DMS 273 (cell line): ENCODE results near the gene FUT2.
"Not testable (repeated sequence)": the region's sequence is repeated elsewhere in the genome, so short reads cannot be mapped to it uniquely, and the experiment has no call there.

Experiments
- DNase-seq: peaks from one replicate; lab custom pipeline; 2025; ENCODE audit not compliant: unreplicated experiment; lab: John Stamatoyannopoulos, UW

Gene FUT2

DNA sequence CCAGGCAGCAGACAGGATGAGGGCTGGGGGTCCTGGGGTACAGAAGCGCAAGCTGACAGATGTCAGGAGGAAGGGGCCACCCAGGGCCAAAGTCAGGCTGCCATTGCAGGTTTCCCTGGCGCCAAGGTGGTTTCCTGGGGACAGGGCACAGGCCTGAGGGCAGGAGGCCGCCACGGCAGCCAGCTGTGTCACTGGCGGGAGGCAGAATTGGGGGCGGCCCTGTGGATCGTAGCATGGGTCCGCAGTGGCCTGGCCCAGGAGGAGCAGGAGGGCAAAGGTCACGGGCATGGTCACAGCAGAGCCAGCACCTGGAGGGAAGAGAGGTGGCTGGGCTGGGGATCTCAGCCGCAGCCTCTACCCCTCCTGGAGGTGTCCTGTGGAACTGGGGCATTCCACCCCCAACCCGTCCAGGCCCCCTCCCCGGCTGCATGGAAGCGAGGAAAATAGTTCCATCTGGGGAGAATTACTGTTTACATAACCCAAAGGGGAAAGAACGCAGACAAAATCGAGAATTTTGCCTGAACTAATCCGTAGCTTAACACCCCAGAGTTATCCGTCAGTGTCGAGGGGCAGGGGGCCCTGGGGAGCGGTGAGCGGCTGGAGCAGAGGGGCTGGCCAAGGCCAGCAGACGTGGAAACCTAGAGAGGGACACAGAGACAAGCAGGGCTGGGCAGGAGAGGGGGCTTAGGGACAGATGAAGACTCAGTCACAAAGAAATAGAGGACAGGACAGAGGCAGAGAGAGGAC, 24.9 kb upstream of the FUT2 start:
- peak; percentile 59 for DNase-seq

DNA sequence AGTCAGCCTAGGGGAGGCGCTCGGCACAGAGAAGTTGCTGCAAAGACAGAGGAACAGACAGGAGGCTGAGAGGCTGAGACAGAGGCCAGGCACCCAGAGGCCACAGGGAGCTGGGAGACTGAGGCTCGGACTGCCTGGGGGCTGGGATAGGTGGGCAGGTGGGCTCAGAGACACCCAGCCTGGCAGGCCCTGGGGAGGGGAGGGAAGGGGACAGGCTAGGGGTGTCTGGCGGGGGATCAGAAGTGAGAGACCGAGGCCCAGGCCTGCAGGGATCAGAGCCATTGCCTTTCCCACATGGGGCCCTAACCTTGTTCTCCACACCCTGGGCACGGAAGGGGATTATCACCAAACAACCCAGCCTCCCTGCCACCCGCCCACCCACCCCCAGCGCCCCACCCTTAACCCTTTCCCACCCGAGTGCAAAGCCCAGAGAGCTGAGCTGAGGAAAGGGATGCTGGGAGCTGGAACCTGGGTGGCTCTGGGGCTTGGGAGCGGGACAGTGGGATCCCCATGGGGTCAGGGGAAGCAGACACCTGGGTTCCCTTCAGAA, 24.2 kb upstream of the FUT2 start:
- peak; percentile 84 for DNase-seq

DNA sequence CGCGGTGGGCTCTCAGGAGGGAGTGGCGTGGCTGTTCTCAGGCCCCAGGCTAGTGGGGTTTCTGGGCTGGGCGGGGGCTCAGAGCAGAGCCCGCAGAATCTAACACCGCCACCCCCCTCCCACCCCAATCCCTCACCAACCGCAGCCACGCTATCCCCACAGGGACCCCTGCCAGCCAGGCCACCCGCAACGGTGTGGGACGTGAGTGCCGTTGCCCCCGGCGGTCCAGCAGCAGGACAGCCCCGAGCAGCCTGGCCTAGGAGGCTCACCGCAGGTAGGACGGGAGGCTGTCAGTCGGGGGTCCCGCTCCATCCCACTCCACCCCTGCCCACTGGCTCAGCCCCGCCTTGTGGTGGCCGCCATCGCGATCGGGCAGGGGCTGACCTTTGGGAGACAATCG, 22.8 kb upstream of the FUT2 start, which contains the start of gene NTN5:
Gene NTN5, minus strand, starts transcription at position 24 of the 400 bp plus-strand sequence. CDS start 2,031 bp downstream, outside the sequence.
- no peak for DNase-seq

DNA sequence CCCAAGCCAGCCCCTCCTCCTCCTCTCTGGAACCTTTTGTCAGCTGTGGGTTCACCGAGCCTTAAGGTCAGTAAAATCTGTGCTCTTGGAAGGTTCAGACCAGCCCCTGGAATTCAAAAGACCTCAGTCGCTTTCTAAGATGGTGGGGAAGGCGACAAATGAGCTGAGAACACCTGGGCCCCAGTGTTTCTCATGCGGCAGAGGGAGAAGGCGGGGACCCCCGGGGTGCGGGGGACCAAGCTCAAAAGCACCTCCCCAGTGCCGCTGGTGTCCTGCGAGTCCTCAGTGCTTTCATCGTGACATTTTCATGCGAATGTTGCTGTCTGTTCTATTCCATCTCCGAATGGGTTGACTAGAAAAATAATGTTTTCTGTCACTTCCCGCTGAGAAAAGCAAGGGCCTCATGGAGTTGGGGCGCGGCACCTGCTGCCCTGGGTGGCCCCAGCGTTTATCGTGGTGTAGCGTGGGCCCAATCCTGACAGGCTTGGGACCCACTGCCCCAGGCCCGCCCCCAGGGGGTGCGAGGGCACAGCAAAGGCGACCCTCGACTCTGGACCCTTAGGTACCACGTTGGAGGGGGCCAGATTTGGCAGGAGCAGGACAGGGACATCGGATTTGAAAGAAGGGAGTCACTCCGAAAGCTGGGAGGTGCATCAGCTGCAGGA, 22.2 kb upstream of the FUT2 start:
- DNase-seq: no peak

DNA sequence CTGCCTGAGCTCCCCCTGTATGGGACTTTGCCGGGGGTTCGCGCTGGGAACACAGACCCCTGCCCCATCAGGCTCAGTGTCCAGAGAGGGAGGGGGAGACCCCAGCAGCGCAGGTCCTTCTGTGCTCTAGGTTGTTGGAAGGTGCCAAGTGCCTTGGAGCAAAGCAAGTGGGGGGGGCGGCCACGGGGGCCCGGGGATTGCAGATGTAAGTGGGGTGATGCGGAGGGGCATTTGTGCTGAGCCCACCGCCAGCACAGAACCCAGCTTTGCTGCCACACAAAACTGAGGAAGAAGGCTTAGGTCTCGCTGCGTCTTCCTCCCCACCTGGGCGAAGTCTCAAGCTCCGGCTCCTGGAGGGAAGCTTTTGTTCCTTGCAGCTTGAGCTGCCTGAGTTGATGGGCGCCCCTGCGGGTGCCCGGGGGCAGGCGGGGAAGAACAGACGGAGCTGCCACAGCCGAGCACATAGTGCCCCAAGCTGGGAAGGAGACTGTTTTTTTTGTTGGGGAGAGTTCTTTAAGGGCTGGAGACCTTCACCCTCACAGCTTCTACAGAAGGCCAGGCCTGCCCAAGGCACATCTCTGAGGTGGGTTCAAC, 21.5 kb upstream of the FUT2 start:
- peak; percentile 49 for DNase-seq

DNA sequence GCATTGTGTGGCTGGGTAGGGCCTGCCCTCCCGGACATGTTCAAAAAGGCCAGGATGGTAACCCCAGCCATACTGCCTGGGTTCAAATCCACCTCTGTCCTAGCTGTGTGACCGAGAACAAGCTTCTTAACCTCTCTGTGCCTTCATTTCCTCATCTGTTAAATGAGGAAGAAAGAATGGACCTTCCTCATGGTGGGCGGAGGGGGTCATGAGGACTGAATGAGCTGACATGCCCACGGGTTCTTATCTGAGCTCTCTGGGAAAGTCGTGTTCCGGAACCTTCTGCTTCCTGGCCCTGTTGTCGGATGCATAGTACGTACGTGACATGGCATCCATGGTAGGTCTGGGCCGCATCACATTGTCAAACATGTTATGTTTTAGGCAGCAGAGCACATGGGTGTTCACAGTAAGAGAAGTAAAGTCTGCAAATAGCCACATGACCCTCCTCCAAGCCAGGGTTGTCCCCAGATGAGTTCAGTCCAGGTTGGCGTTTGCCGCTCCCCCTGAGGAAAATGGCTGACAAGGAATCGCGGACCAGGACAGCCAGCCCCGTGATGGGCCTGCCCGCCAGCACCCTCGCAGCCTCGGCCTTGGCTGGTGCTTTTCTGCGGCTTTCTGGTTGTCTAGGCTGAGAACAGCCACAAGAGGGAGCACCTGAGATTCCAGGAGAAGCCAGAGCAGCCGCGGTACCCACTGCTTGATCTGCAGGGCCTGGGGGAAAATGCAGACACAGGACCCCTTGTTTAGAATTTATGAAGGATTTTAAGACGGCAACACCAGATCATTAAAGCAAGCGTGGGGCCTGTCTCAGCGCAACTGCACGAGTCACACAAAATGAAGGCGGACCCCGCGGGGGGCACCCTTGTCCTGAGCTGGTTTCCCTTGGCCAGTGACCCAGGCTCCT, 20.6 kb upstream of the FUT2 start:
- peak; percentile 96 for DNase-seq

DNA sequence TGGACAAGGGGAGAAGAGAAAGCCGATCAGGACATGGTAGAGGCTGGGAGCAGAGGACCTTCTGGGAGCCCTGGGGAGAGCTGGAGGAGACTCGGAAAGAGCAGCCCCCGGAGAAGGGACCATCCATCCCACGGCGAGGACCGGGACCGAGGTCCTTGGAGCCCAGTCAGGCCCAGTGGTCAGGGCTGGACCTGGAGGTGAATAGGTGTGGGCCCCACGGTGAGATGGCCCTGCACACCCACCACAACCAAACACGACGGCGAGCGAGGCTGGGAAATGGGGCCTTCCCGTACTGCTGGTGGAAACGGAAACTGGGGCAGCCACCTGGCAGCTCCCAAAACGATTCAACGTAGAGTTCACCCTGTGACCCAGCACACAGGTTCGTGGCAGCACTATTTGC, 19.3 kb upstream of the FUT2 start:
- DNase-seq: no peak

DNA sequence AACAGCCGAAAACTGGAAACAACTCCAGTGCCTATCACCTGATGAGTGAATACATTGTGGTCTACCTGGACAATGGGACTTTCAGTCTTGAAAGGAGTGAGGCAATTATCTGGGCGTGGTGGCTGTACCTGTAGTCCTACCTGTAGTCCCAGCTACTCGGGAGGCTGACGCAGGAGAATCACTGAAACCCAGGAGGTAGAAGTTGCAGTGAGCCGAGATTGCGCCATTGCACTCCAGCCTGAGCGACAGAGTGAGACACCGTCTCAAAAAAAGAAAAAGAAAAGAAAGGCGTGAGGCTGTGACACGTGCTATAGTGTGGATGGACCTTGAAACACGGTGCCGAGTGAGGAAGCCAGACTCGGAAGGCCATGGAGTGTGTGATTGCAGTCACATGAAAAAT, 18.9 kb upstream of the FUT2 start:
- no peak for DNase-seq

DNA sequence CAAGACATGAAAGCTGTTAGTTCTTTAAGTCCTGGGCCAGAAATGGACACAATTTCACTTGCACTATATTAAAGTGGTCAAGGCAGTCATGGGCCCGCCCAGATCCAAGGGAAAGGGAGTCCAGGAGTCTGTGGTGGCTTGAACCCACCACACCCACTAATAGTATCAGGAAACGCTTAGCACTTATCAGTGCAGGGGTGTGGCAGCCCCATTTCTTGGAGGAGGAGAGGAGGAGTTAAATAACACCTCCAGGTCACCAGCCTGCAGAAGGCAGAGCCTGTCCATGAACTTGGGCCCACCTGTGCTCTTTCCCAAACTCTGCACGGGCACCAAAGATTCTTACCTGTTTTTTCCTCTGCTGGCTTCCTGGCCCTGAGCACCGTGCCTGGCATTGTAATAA, 17.6 kb upstream of the FUT2 start:
- no peak for DNase-seq

- not testable (repeated sequence) for DNase-seq
Observed at GRCh38 chr19:48680006-48680405, 15.8 kb upstream of the FUT2 start.

DNA sequence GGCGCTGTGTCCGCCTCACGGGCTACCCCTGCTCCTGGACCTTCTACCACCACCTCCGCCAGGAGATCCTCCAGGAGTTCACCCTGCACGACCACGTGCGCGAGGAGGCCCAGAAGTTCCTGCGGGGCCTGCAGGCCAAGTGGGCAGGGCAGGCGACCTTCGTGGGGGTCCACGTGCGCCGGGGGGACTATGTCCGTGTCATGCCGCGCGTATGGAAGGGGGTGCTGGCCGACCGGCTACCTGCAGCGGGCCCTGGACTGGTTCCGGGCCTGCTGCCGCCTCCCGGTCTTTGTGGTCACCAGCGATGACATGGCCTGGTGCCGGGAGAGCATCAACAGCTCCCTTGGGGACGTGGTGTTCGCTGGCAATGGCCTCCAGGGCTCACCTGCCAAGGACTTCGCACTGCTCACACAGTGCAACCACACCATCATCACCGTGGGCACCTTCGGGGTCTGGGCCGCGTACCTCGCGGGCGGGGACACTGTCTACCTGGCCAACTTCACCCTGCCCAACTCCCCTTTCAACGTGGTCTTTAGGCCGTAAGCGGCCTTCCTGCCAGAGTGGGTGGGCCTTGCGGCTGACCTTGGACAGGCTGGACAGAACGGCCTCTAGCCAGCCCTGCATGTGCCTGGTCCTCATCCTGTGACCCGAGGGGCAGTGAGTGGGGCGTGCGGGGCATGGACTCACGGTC, 15.2 kb upstream of the FUT2 start:
- no peak for DNase-seq

GRCh38 chr19:48681127-48681470, 14.7 kb upstream of the FUT2 start:
- peak; percentile 74 for DNase-seq

DNA sequence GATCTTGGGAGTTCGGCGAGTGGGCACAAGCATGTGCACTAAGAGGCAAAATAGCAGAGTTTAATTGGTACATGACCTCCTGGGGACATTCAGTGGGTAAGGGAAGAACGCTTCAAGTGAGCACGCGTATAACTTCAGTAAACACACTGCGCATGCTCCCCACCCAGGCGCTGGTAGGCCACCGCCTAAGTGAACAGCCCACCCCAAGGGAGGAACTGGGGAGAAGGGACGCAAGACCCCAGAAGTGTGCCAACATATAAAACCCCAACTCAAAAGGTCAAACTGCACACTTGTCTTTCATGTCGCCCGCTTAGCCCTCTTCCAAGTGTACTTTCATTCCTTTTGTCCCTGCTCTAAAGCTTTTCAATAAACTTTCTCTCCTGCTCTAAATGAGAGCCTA, 12.4 kb upstream of the FUT2 start:
- no peak for DNase-seq

- no peak for DNase-seq
Observed at GRCh38 chr19:48685583-48685982, 10.2 kb upstream of the FUT2 start.

DNA sequence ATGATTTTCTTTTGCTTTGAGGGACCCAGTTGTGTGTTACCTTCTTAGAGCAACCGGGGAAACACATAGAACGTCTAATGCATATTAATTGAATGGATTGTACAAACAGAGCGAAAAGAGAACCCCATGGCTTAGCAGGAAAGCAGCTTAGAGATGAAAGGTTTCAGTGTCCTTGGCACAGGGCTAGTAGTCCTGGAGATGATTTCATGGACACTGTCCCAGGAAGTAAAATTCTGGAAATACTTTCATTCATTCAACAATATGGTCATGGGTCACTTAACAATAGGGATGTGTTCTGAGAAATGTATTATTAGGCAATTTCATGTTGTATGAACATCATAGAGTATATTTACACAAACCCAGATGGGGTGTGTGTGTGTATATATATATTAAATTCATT, 9.7 kb upstream of the FUT2 start:
- peak; percentile 32 for DNase-seq

GRCh38 chr19:48686637-48687036, 9.1 kb upstream of the FUT2 start:
- DNase-seq: not testable (repeated sequence)

GRCh38 chr19:48687776-48688175, 8.0 kb upstream of the FUT2 start:
- DNase-seq: no peak

DNA sequence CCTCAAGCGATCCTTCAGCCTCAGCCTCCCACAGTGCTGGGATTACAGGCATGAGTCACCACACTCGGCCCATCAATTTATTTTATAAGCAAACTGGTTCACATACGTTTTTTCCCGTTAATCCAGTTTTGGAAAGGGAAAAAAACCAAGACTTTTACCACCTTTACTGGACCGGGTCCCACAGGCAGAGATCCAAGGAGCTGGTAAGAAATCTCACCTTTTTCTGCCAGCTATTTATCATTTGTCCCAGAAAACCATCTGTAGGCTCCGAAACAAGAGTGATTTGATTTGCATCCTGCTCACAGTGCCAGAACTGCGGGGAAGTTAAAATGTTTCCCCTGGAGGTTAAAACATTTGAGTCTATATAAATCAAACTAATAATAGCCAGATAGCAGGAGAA, 6.3 kb upstream of the FUT2 start:
- no peak for DNase-seq

DNA sequence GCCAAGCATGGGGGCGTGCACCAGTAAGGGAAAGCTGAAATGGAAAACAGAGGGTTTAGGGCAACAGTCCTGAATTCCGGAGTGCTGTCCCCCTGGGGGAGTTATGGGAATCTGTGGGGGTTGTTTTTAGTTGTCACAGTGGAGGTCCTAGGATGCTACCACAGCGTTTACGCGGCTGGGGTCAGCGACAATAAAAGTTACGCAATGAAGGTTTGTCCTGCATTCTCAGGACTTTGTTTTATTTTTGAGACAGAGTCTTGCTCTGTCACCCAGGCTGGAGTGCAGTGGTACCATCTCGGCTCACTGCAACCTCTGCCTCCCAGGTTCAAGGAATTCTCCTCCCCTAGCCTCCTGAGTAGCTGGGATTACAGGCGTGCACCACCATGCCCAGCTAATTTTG, 2.1 kb upstream of the FUT2 start:
- not testable (repeated sequence) for DNase-seq

DNA sequence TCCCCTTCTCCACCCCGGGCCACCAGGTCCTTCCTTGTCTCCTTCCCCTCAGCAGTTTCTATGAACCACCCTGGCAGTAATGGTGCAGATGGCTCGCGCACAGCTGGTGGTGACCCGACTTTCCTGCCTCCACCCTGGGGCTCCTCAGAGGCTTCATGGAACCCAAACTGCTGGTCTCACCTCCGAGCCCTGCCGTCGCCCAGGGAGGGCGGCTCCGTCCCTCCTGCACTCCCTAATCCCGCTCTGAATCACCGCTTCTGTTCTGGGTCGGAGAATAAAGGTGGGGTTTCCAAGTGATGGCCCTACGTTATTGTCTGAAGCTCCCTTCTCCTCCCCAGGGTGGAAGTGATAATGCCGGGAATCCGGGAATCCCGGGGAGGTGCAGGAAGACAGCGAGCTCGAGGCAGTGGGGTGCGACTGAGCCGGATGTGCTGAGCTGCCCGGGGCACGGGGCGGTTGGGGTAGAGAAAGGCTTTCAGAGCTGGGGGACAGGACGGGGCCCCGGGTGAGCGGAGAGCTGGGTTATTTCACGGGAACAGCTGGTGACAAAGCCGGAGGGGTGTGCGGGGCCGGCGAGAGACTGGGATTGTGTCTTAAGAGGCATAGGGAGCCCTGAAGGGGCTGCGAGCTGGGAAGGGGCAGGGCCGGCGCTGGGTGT, 711 bp downstream of the FUT2 start:
- DNase-seq: no peak
